ENCODE results near the gene DNAH14.

Gene DNAH14

DNA sequence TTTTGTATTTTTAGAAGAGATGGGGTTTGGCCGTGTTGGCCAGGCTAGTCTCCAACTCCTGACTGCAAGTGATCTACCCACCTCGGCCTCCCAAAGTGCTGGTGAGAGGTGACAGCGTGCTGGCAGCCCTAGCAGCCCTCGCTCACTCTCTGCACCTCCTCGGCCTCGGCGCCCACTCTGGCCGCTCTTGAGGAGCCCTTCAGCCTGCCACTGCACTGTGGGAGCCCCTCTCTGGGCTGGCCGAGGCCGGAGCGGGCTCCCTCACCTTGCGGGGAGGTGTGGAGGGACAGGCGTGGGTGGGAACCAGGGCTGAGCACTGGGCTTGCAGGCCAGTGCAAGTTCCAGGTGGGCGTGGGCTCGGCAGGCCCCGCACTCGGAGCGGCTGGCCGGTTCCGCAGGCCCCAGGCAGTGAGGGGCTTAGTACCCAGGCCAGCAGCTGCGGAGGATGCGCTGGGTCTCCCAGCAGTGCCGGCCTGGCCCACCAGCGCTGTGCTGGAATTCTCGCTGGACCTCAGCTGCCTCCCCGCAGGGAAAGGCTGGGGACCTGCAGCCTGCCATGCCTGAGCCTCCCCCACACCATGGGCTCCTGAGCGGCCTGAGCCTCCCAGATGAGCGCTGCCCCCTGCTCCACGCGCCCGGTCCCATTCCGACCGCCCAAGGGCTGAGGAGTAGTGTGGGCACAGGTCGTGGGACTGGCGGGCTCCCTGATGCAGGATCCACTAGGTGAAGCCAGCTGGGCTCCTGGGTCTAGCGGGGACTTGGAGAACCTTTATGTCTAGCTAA lies 501.8 kb downstream of the DNAH14 start:
- Histone ChIP-seq H3K36me3 (ENCODE audit: insufficient read depth) (no peaks in the 10 kb centered on the region), H3K27me3 (ENCODE audit: insufficient read depth, low read depth) (no peaks in the 10 kb centered on the region), H3K9ac (no peak overlapping the region), H3K79me2 (ENCODE audit: insufficient read depth, low read depth) (peaks cover 15% of the 10 kb centered on the region), H4K20me1 (ENCODE audit: insufficient read depth) (no peaks in the 10 kb centered on the region), H3K4me3 (IDR thresholded peaks at IDR 0.05; ENCODE audit: insufficient read depth, low read depth, low read length) (no peak overlapping the region), H3K4me2 (no peak overlapping the region), H2AFZ (ENCODE audit: low read depth) (no peak overlapping the region), H3K4me1 (ENCODE audit: low read depth, poor library complexity, severe bottlenecking) (peaks cover 11% of the 10 kb centered on the region), H3K27ac (no peak overlapping the region)
- no peak for TF ChIP-seq CTCF (conservative IDR thresholded peaks at IDR 0.05; ENCODE audit: low read depth, low read length)

- Histone ChIP-seq H3K79me2 (ENCODE audit: insufficient read depth, low read depth) (no peaks in the 10 kb centered on the region), H3K36me3 (ENCODE audit: insufficient read depth) (no peaks in the 10 kb centered on the region), H3K27ac (no peak overlapping the region), H3K4me3 (IDR thresholded peaks at IDR 0.05; ENCODE audit: insufficient read depth, low read depth, low read length) (no peak overlapping the region), H4K20me1 (ENCODE audit: insufficient read depth) (no peaks in the 10 kb centered on the region), H3K4me2 (no peak overlapping the region), H3K4me1 (ENCODE audit: low read depth, poor library complexity, severe bottlenecking) (peaks cover 11% of the 10 kb centered on the region), H3K27me3 (ENCODE audit: insufficient read depth, low read depth) (no peaks in the 10 kb centered on the region), H2AFZ (ENCODE audit: low read depth) (no peak overlapping the region), H3K9ac (no peak overlapping the region)
- no peak for TF ChIP-seq CTCF (conservative IDR thresholded peaks at IDR 0.05; ENCODE audit: low read depth, low read length)
These were observed 504.6 kb downstream of the DNAH14 start for GRCh38 chr1:225434046-225434445.

GRCh38 chr1:225435076-225435475 lies 505.6 kb downstream of the DNAH14 start:
- Histone ChIP-seq H3K79me2 (ENCODE audit: insufficient read depth, low read depth) (no peaks in the 10 kb centered on the region), H3K4me2 (no peak overlapping the region), H3K4me1 (ENCODE audit: low read depth, poor library complexity, severe bottlenecking) (peaks cover under 1% of the 10 kb centered on the region), H3K27ac (no peak overlapping the region), H3K36me3 (ENCODE audit: insufficient read depth) (no peaks in the 10 kb centered on the region), H3K27me3 (ENCODE audit: insufficient read depth, low read depth) (no peaks in the 10 kb centered on the region), H4K20me1 (ENCODE audit: insufficient read depth) (no peaks in the 10 kb centered on the region), H2AFZ (ENCODE audit: low read depth) (no peak overlapping the region), H3K4me3 (IDR thresholded peaks at IDR 0.05; ENCODE audit: insufficient read depth, low read depth, low read length) (no peak overlapping the region), H3K9ac (no peak overlapping the region)
- TF ChIP-seq CTCF (conservative IDR thresholded peaks at IDR 0.05; ENCODE audit: low read depth, low read length): no peak

DNA sequence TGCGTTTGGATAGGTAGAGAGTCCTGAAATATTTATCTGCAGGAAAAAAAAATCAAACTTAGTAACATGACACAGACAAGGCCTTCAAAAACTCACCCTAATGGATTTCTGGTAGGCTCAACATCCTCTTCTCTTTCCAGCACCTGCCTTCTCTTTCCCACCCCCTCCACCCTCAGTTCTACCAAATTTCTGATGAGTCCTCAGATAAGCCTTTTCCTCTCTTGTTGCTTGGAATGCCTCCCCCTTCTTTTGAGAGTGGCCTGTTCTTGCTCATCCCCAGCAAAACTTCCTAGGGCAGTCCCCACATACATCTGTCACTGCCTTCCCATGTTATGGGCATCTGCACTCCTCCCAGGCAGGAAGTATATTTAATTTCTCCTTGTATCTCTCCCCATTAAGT lies 506.0 kb downstream of the DNAH14 start:
- H3K9ac ChIP-seq: no peak overlapping the region
- no peak overlapping the region for H3K27ac ChIP-seq
- H3K4me3 ChIP-seq (IDR thresholded peaks at IDR 0.05; ENCODE audit: insufficient read depth, low read depth, low read length): no peak overlapping the region
- H3K27me3 ChIP-seq (ENCODE audit: insufficient read depth, low read depth): no peaks in the 10 kb centered on the region
- TF ChIP-seq CTCF (conservative IDR thresholded peaks at IDR 0.05; ENCODE audit: low read depth, low read length): no peak
- H4K20me1 ChIP-seq (ENCODE audit: insufficient read depth): no peaks in the 10 kb centered on the region
- no peak overlapping the region for H2AFZ ChIP-seq (ENCODE audit: low read depth)
- H3K79me2 ChIP-seq (ENCODE audit: insufficient read depth, low read depth): no peaks in the 10 kb centered on the region
- H3K4me1 ChIP-seq (ENCODE audit: low read depth, poor library complexity, severe bottlenecking): no peaks in the 10 kb centered on the region
- no peak overlapping the region for H3K4me2 ChIP-seq
- H3K36me3 ChIP-seq (ENCODE audit: insufficient read depth): no peaks in the 10 kb centered on the region
